HG03196 (cell line): Measurements from ENCODE around the gene UBR2.
"Not testable (repeated sequence)": the region's sequence is repeated elsewhere in the genome, so short reads cannot be mapped to it uniquely, and the experiment has no call there.

Experiments used
- ATAC-seq: cut with Tn5 transposase; IDR thresholded peaks from one replicate; pipeline ENCODE4 v1.9.1; 2021; ENCODE audit not compliant: unreplicated experiment

Gene UBR2

DNA sequence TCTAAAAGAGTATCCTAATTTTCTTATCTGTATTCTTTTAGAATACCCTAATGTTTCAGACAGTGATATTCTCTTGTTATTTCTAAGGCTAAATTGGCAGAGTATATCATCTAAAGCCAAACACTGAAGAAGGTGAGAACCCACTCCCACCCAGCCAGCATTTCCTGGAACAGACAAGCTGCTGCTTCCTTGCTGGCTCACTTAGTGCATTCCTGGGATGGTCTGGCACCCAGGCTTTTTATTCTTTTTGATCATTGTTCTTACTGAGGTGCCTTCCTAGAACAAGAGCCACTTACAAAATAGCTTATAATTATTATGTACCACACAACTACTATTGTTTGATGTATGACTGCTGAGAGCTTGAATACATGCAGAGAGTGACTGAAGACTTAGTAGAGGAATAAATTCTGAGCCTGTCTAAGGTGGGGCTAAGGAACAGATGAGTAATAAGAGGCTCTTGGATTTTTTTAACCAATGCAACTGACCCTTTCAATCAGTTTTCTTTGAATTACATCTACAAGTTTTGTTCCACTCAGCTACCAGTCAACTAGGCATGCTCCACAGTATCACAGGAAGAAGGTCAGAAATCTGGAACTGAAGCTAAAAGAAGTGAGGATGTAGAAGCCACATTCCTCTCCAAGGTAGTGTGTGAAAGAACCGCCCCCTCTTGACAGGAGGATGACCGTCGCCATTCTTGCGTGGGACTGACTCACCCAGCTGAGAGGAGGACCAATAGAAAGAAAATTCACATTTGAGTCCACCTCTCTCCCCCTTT is 128.5 kb downstream of the UBR2 start:
- no peak for ATAC-seq

GRCh38 chr6:42693725-42694323 is 130.0 kb downstream of the UBR2 start:
- ATAC-seq: no peak

DNA sequence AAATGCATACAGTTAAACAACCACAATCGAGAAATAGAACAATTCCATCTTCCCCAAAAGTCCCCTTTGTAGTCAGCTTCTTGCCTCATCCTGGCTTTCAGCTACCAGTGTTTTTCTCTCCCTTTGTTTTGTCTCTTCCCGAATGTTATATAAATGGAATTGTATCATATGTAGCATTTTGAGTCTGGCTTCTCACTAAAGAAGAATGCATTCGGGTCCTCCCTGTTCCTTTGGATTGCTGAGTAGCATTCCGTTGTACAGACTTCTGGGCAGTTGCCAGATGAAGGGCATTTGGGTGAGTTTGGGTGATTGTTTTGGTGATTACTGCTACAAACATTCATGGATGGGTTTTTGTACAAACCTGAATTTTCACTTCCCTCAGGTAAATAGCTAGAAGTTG is 130.8 kb downstream of the UBR2 start:
- ATAC-seq: no peak

- ATAC-seq: no peak
Observed at GRCh38 chr6:42696526-42697267, 132.9 kb downstream of the UBR2 start.

DNA sequence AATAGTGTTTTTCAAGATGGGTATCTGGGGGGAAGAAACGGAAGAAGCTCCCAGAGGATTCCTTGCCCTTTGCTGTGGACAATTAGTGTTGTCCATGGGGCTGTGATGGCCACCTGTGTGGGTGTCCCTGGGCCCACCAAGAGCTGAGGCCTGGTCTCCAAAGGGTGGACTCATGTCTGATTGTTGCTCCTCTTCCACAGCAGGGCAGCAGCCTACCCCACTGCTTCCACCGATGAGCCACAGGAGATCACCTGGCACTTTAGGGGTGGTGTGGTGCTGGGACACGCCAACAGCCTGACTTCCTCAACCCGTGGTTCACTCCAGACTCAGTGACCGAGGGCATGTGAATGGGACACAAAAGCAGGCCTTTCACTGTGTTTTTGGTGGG is 133.4 kb downstream of the UBR2 start:
- ATAC-seq: no peak

DNA sequence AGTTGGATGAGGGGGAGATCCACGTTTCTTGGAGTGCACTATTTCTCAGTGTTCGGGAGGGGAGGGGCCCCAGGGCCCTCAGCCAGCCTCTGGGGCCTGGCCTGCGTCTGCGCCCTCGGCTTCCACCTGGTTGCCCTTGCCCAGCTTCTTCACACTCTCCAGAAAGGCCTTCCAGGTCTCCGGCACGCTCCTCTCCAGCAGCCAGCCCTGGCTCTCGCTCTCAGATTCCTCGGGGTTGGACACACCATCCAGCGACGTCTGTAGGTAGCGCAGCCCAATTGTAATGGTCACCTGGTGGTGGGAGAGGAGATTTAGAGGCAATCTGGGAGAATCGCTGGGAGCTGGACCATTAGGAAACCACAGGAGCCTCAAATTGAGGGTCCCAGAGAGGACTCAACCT is 134.4 kb downstream of the UBR2 start:
- no peak for ATAC-seq

DNA sequence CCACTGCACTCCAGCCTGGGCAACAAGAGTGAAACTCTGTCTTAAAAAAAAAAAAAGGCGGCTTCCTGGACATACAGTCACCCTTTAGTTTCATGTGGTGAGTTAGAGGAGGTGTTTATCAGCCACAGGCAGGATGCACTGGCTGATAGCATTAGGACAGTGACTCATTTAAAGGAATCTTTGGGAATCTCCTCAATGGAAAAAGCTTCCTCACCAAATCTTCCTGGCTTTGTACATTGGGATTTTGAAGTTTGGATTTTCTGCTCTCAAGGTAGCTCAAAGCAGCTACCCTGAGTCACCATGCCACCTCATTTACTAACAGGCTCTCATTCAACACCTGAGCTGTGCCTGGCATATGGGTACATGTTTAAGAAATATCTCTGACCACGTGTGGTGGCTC is 138.4 kb downstream of the UBR2 start:
- ATAC-seq: no peak

- ATAC-seq: not testable (repeated sequence)
Observed at GRCh38 chr6:42702786-42703185, 139.0 kb downstream of the UBR2 start.

DNA sequence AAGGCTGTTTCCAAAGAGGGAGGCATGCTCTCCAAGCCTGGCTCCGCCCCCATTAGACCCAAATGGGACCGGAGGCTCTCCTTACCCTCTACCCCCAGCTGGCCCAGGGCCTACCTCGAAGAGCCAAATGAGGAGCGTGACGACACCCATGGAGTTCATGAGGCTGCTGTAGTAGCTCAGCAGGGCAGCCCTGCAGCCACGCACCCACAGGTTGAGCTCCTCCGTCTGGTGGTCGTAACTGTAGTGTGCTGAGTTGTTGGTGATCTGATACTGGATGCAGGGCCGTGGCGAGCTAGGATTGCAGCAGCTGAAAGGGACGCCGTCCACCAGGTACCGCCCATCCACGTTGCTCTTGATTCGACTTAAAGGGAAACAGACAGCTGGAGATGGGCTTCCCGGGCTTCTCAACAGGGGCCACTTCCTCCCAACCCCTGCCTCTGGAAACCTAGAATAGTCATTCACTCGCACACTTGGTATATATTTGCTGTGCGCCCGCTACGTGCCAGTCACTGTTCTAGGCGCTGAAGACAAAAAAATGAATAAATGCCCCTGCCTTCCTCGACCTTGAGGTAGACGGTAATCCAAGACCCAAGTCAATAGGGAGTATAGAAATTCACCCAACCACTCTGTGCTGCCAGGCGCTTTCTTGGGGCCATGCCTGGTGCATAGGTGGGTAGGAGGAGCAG is 140.6 kb downstream of the UBR2 start:
- ATAC-seq: no peak

GRCh38 chr6:42704937-42705374 is 141.1 kb downstream of the UBR2 start:
- ATAC-seq: no peak

- ATAC-seq: no peak
Observed at GRCh38 chr6:42707595-42707994, 143.8 kb downstream of the UBR2 start.

DNA sequence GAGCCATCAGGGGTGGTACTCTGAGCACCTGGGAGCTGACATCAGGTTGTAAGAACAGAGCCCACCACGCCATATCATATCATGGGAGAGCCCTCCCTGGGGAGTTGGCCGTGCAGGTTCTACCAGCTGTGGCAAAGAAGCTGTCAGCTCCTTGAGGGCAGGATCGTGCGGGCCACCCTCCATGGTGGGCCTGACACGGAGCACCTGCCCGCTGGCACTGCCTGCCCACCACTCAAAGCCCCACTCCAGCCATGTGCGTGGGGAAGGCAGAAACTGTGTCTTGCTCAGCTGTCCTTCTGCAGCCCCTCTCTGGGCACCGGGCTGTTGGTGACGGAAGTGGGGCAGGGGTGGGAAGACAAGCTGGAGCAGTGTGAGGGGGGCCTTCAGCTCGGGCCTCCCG is 144.3 kb downstream of the UBR2 start:
- ATAC-seq: no peak

DNA sequence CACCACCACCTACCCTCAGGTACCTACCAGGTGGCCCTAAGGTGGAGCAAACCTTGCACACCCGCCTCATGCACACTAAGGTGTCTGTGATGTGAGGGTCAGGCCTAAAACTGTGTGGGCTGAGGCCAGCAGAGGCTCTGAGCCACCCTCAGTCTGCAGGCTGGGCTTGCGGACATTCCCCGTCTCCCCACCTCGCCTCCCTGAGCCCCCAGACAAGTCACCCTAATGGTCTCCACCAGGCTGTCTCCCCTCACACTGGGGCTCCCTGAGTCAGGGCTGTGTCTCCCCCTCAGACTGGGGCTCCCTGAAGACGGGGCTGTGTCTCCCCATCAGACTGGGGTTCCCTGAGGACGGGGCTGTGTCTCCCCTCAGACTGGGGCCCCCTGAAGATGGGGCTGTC is 146.0 kb downstream of the UBR2 start:
- no peak for ATAC-seq

DNA sequence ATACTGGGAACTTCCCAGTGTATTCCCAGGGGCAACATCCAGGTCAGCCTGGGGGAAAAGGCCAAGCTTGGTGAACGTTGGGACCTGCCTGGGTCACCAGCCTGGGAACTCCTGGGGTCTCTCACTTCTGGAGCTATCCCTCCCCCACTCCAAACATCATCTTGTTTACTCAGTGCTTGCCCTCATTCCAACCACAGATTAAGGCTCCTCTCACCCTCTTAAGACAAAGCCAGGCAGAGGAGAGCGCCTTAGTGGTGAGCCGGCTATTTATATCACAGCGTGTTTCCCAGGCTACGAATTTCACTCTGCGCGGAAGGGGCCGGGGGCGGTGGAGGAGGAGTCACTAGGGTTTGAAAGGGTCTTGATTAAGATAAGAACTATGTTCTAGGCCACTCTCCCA is 146.5 kb downstream of the UBR2 start:
- no peak for ATAC-seq

- ATAC-seq: no peak
Observed at GRCh38 chr6:42711930-42712329, 148.1 kb downstream of the UBR2 start.

- ATAC-seq: no peak
Observed at GRCh38 chr6:42714098-42714761, 150.4 kb downstream of the UBR2 start.

- no peak for ATAC-seq
Observed at GRCh38 chr6:42715871-42716270, 152.0 kb downstream of the UBR2 start.

- no peak for ATAC-seq
Observed at GRCh38 chr6:42720739-42721138, 156.9 kb downstream of the UBR2 start.

DNA sequence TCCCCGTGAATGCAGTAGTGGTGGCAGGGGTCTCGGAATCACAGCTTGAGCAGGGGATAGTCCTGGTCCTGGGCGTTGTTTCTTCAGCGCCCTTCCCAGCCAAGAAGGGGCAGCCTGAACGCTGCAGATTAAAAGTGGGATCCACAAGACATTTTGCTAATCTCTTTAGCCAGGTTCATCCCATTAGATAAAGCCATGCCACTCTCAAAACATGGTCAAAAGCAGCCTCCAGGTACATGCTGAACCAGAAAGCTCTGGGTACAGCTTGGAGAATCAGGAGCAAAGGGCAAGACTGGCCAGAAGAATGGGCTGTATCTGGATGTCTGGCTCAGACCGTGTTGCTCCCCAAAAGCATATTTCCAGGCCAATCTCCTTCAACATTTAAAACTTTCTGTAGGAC is 158.7 kb downstream of the UBR2 start, which contains the start of gene PRPH2:
TSS of gene PRPH2 (minus strand) at position 101 of the 400 bp plus-strand sequence. CDS start 263 bp downstream, outside the sequence.
- ATAC-seq: no peak

DNA sequence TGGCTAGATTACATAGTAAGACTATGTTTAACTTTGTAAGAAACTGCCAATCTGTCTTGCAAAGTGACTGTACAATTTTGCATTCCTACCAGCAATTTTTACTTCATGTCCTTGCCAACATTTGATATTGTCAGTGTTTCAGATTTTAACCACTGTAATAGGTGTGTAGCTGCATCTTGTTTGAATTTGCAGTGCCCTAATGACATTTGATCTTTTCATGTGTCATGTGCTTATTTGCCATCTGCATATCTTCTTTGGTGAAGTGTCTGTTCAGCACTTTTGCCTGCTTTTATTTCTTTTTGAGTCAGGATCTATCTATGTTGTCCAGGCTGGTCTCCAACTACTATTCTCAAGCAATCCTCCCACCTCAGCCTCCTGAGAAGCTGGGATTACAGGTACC is 161.0 kb downstream of the UBR2 start:
- ATAC-seq: no peak

DNA sequence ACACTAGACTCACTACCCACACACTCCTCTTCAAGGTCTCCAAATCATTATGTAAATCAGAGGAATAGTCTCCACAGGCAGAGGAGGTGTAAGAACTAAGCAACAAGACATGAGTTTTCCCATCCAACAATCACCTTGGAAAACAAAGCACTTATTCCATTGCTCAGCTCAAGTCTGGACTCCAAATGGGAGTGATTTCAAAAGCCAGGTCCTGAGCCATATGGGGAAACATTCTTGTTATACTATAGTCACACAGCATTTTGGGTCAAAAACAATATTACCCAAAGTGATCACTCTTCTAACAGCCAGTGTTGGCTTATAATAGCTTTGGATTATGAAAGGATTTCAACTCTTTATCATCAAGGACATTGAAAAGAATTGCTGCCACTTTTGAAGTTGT is 162.2 kb downstream of the UBR2 start:
- no peak for ATAC-seq
